Central memory CD8-positive, alpha-beta T cell (primary cell): ENCODE measurements around the gene MEA1.

Experiments used
- ATAC-seq: fragments of 150-1000 bp; cut with Tn5 transposase; replicated peaks from 2 replicates; pipeline ENCODE4 v1.10.0; 2022; ENCODE audit warnings: mild to moderate bottlenecking, moderate FRiP score, moderate number of reproducible peaks; ENCODE audit not compliant: poor library complexity, severe bottlenecking; ENCODE audit errors: extremely low read depth
- DNase-seq, 2 donors: peaks; one replicate each; pipeline ENCODE4 v3.0.0; 2021; ENCODE audit warnings: low spot score in 2 of 2
- H3K27ac Mint-ChIP-seq: one replicate; pipeline ENCODE4 v1.8.0; 2022; ENCODE audit warnings: low read depth, mild to moderate bottlenecking, moderate library complexity, mixed read lengths
- H3K27me3 Mint-ChIP-seq: one replicate; pipeline ENCODE4 v1.8.0; 2022; ENCODE audit warnings: mixed read lengths
- H3K36me3 Mint-ChIP-seq: one replicate; pipeline ENCODE4 v1.8.0; 2022; ENCODE audit warnings: mild to moderate bottlenecking, moderate library complexity, mixed read lengths; ENCODE audit not compliant: insufficient read depth
- H3K4me1 Mint-ChIP-seq: one replicate; pipeline ENCODE4 v1.8.0; 2022; ENCODE audit warnings: mixed read lengths
- H3K4me3 Mint-ChIP-seq: one replicate; pipeline ENCODE4 v1.8.0; 2022; ENCODE audit warnings: mild to moderate bottlenecking, moderate library complexity, mixed read lengths
- H3K9me3 Mint-ChIP-seq: one replicate; pipeline ENCODE4 v1.8.0; 2022; ENCODE audit warnings: mixed read lengths

Gene MEA1

GRCh38 chr6:43035495-43036194 is 21.9 kb upstream of the MEA1 start:
- no peaks in the 10 kb centered on the region for H3K4me1 Mint-ChIP-seq
- H3K27ac Mint-ChIP-seq = peak overlapping the region; percentile 23

DNA sequence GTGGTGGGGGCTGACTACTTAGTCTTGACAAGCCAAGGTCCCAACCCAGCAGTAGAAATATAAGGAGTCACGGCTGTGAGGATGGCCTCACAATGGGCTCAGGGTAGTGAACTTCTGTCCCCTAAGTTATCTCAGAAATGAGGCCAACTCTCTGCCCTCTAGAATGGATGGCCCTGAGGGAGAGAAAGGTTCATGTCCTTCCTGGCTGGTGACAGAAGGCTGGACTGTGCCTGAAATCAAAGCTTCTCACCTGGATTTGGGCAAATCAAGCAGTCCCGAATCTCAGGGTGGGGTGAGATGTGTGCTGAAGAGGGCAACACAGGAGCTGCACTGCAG is 20.4 kb upstream of the MEA1 start:
- Mint-ChIP-seq H3K27me3 (no peaks in the 10 kb centered on the region), H3K27ac (no peak overlapping the region), H3K9me3 (no peaks in the 10 kb centered on the region), H3K4me3 (no peak overlapping the region), H3K4me1 (no peaks in the 10 kb centered on the region), H3K36me3 (peaks cover 39% of the 10 kb centered on the region)
- DNase-seq (no peak), ATAC-seq (no peak)

More at GRCh38 chr6:43035495-43036194, 21.9 kb upstream of the MEA1 start:
- no peaks in the 10 kb centered on the region for H3K9me3 Mint-ChIP-seq
- no peak overlapping the region for H3K4me3 Mint-ChIP-seq
- no peaks in the 10 kb centered on the region for H3K27me3 Mint-ChIP-seq
- ATAC-seq = no peak
- peaks cover 29% of the 10 kb centered on the region for H3K36me3 Mint-ChIP-seq
- no peak for DNase-seq

DNA sequence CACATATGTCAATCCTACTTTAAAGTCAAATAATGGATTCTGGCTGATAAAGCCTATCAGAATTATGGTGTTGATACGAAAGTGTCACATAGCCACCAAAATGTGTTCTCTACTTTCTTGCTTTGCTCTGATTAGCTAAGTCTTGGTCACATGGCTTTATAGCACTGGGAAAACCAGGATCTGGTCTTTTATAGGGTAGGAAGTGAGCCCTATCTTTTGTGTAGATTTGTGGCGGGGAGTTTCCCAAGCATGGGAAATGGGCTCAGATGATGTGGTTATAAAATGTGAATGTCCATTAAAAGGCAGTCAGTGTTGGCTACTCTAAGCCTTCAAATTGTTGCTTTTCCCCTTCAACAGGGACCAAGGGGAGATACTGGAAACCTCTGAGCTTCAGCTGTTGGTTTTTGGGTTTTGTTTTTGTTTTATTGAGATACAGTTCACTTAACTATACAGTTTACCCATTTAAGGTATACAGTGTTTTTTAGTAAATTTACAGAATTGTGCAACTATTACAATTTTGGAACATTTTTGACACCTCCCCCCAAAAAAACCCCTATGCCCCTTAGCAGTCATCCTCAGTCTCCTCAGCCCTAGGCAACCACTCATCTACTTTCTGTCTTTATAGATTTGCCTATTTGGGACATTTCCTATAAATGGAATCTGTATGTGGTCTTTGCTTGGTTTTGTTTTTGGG is 19.9 kb upstream of the MEA1 start:
- H3K4me3 Mint-ChIP-seq = no peak overlapping the region
- no peak for DNase-seq
- no peak for ATAC-seq
- no peaks in the 10 kb centered on the region for H3K4me1 Mint-ChIP-seq
- no peaks in the 10 kb centered on the region for H3K9me3 Mint-ChIP-seq
- H3K27me3 Mint-ChIP-seq = no peaks in the 10 kb centered on the region
- H3K27ac Mint-ChIP-seq = peak overlapping the region; percentile 54
- peaks cover 38% of the 10 kb centered on the region for H3K36me3 Mint-ChIP-seq

- Mint-ChIP-seq H3K4me3 (no peak overlapping the region), H3K36me3 (peaks cover 45% of the 10 kb centered on the region), H3K9me3 (no peaks in the 10 kb centered on the region), H3K4me1 (peaks cover 6% of the 10 kb centered on the region), H3K27me3 (no peaks in the 10 kb centered on the region), H3K27ac (no peak overlapping the region)
- DNase-seq = no peak
- no peak for ATAC-seq
Measured at GRCh38 chr6:43032326-43032725, 18.6 kb upstream of the MEA1 start.

GRCh38 chr6:43029120-43029519 is 15.4 kb upstream of the MEA1 start:
- Mint-ChIP-seq H3K36me3 (peaks cover 67% of the 10 kb centered on the region), H3K4me3 (no peak overlapping the region), H3K9me3 (no peaks in the 10 kb centered on the region), H3K27ac (no peak overlapping the region), H3K4me1 (peaks cover 17% of the 10 kb centered on the region), H3K27me3 (no peaks in the 10 kb centered on the region)
- ATAC-seq (no peak), DNase-seq (no peak)

GRCh38 chr6:43026365-43026764 is 12.6 kb upstream of the MEA1 start:
- no peaks in the 10 kb centered on the region for H3K9me3 Mint-ChIP-seq
- H3K4me1 Mint-ChIP-seq = peaks cover 30% of the 10 kb centered on the region
- DNase-seq (no peak), ATAC-seq (no peak)
- H3K36me3 Mint-ChIP-seq = peaks cover 63% of the 10 kb centered on the region
- no peaks in the 10 kb centered on the region for H3K27me3 Mint-ChIP-seq
- H3K27ac Mint-ChIP-seq = peak overlapping the region; percentile 26
- H3K4me3 Mint-ChIP-seq = no peak overlapping the region

- Mint-ChIP-seq H3K4me3 (no peak overlapping the region), H3K9me3 (no peaks in the 10 kb centered on the region), H3K27me3 (no peaks in the 10 kb centered on the region), H3K27ac (peak overlapping the region; percentile 24), H3K36me3 (peaks cover 47% of the 10 kb centered on the region), H3K4me1 (peaks cover 30% of the 10 kb centered on the region)
- no peak for DNase-seq
- no peak for ATAC-seq
Measured at GRCh38 chr6:43024436-43024835, 10.7 kb upstream of the MEA1 start.

DNA sequence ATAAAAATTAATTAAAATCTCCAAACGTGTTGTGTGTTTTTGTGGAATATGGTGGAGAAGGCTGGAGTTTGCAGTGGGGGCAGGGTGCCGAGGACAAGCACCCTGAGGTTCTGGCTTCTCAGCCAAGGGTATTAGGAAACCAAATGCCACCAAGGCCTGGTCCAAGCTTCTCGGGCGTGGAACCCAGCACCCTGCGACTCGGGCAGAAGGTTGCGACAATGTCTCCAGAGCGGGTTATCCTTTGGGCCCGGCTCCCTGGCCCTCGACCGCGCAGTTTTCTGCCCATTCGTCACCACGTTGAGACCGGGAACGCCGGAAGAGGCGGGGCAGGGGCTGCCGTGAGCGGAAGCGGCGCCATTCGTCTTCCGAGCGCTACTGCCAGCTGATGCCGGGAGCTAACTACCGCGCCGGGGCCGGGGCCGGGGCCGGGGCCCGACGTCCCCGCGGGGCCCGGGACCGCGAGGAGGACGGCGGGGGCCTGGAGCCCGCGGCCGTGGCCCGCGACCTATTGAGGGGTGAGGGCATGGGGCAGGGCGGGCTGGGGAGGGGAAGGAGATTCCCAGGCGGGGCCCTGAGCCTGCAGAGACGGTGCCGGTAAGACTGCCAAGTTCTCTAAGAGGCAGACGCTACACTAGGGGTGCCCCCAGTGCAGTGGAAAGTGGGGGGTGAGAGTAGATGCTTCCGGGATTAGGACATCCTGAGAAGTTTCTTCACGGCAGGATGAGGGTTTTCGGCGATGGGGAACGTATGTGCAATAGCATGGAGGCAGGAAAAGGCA is 7.7 kb upstream of the MEA1 start, which contains the start of gene RRP36:
TSS of gene RRP36 (plus strand) at position 354 of the 778 bp plus-strand sequence. CDS start at position 386, 32 bp downstream.
- peaks cover 28% of the 10 kb centered on the region for H3K36me3 Mint-ChIP-seq
- ATAC-seq = peak; percentile 78
- H3K4me3 Mint-ChIP-seq = peak within 1 kb of the TSS; percentile 89
- no peaks in the 10 kb centered on the region for H3K9me3 Mint-ChIP-seq
- H3K27me3 Mint-ChIP-seq = no peaks in the 10 kb centered on the region
- peak within 1 kb of the TSS; percentile 58 for H3K27ac Mint-ChIP-seq
- peak; percentile 28 to 31 for DNase-seq
- peaks cover 21% of the 10 kb centered on the region for H3K4me1 Mint-ChIP-seq

DNA sequence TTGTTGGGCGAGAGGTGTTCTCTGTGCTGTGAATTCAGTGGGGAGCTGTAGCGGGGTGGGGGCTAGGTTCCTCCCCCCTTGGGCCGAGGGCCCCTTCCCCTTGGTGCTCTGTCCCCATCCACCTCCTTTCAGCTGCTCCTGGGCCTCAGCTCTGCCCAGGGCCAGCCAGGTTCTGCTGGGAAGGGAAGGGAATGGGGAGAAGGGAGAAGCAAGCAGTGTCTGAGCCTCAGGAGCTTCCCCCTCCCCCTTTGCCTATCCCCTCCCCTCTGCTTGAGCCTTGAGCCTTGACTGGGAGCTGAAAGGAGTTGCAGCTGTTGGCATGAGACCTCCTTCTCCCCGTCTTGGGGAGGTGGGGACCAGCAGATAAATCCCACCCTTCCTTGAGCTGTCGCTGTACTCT is 7.1 kb upstream of the MEA1 start:
- Mint-ChIP-seq H3K36me3 (peaks cover 24% of the 10 kb centered on the region), H3K9me3 (no peaks in the 10 kb centered on the region), H3K4me1 (peaks cover 26% of the 10 kb centered on the region), H3K4me3 (peak overlapping the region; percentile 89), H3K27ac (no peak overlapping the region), H3K27me3 (no peaks in the 10 kb centered on the region)
- ATAC-seq (no peak), DNase-seq (no peak)

GRCh38 chr6:43020052-43020705 is 6.4 kb upstream of the MEA1 start:
- Mint-ChIP-seq H3K36me3 (peaks cover 18% of the 10 kb centered on the region), H3K27me3 (no peaks in the 10 kb centered on the region), H3K27ac (no peak overlapping the region), H3K4me1 (peaks cover 27% of the 10 kb centered on the region), H3K9me3 (no peaks in the 10 kb centered on the region), H3K4me3 (peak overlapping the region; percentile 45)
- no peak for DNase-seq
- ATAC-seq = no peak

DNA sequence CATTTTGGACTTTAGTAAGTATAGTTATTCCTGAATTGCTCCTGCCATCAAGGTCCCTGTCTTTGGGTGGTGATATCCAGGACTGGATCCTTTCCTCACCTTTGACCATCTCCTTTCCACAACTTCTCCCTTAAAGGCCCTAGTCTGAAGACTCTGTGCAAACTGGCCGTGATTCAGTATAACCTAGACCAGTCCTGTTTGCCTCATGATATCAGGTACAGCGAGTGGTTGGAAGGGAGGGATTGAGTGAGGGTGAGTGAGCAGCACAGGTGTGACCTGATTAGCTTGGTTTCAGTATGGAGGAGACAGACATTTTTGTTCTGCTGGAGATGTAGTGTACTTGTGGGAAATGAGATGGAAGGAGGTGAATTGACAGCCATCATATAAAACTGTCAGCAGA is 5.4 kb upstream of the MEA1 start:
- no peak overlapping the region for H3K27ac Mint-ChIP-seq
- peaks cover 10% of the 10 kb centered on the region for H3K36me3 Mint-ChIP-seq

GRCh38 chr6:43016943-43017334 is 3.2 kb upstream of the MEA1 start:
- Mint-ChIP-seq H3K9me3 (no peaks in the 10 kb centered on the region), H3K27me3 (no peaks in the 10 kb centered on the region), H3K36me3 (peaks cover 8% of the 10 kb centered on the region), H3K27ac (no peak overlapping the region), H3K4me3 (no peak overlapping the region), H3K4me1 (peaks cover 42% of the 10 kb centered on the region)
- ATAC-seq (no peak), DNase-seq (no peak)

More for the DNA sequence above, 5.4 kb upstream of the MEA1 start:
- H3K4me3 Mint-ChIP-seq = peak overlapping the region; percentile 5
- ATAC-seq (no peak), DNase-seq (no peak)
- no peaks in the 10 kb centered on the region for H3K27me3 Mint-ChIP-seq
- peaks cover 29% of the 10 kb centered on the region for H3K4me1 Mint-ChIP-seq
- no peaks in the 10 kb centered on the region for H3K9me3 Mint-ChIP-seq
